Osteoblast (primary cell): ENCODE measurements around the gene CEP131. TPM values are rescaled to one million over a fixed set of nuclear protein-coding genes. Genes with fewer than 3 reads are reported as not detected.

ENCODE experiments used
- DNase-seq: peaks from one replicate; pipeline ENCODE4 v3.0.0; 2011; ENCODE audit warnings: low spot score, mixed read lengths; ENCODE audit not compliant: insufficient read length; ENCODE audit errors: missing footprints
- H2AFZ ChIP-seq: 2 replicates; pipeline ENCODE4 v1.6.0; 2011; ENCODE audit warnings: mild to moderate bottlenecking, low read length
- H3K27ac ChIP-seq: 2 replicates; pipeline ENCODE4 v1.5.1; 2011; ENCODE audit warnings: mild to moderate bottlenecking, low read depth, low read length, moderate library complexity
- H3K27me3 ChIP-seq: 2 replicates; pipeline ENCODE4 v1.6.0; 2012; ENCODE audit warnings: mild to moderate bottlenecking, control low read depth, inconsistent platforms, low read length, moderate library complexity; ENCODE audit not compliant: insufficient read depth
- H3K36me3 ChIP-seq: 2 replicates; pipeline ENCODE4 v1.5.1; 2011; ENCODE audit warnings: mild to moderate bottlenecking, low read length, control low read depth, moderate library complexity; ENCODE audit not compliant: insufficient read depth
- H3K4me1 ChIP-seq: 2 replicates; pipeline ENCODE4 v1.5.1; 2011; ENCODE audit warnings: mild to moderate bottlenecking, low read length, control low read depth, moderate library complexity; ENCODE audit not compliant: insufficient read depth
- H3K4me2 ChIP-seq: 2 replicates; pipeline ENCODE4 v1.6.0; 2011; ENCODE audit warnings: mild to moderate bottlenecking, low read length; ENCODE audit not compliant: insufficient read depth
- H3K4me3 ChIP-seq: fragments of 200-600 bp; sonication (generic); 3 replicates; pipeline ENCODE4 v1.5.1; 2012; ENCODE audit warnings: mild to moderate bottlenecking, low read length, inconsistent platforms; ENCODE audit not compliant: insufficient read depth
- H3K79me2 ChIP-seq: 2 replicates; pipeline ENCODE4 v1.6.0; 2012; ENCODE audit warnings: mild to moderate bottlenecking, low read length, control low read depth, inconsistent platforms; ENCODE audit not compliant: insufficient read depth
- H3K9me3 ChIP-seq: 2 replicates; pipeline ENCODE4 v1.5.1; 2011; ENCODE audit warnings: low read depth, low read length, control low read depth
- H4K20me1 ChIP-seq: 2 replicates; pipeline ENCODE4 v1.6.0; 2012; ENCODE audit warnings: mild to moderate bottlenecking, low read length, control low read depth; ENCODE audit not compliant: insufficient read depth
- total RNA-seq: library from RNA; depleted of rRNA; stranded (reverse); fragments of >200 nt; gene quantifications from 2 replicates; pipeline ENCODE4 v1.2.3, GENCODE V29; 2012
- TF ChIP-seq, protein P1 (sequence below): IDR thresholded peaks from 2 replicates; pipeline ENCODE4 v1.5.1; 2011; ENCODE audit warnings: mild to moderate bottlenecking, low read depth, low read length, moderate library complexity; ENCODE audit errors: extremely low read depth

Gene CEP131
- total RNA-seq, 1 donor: 8.7 TPM

DNA sequence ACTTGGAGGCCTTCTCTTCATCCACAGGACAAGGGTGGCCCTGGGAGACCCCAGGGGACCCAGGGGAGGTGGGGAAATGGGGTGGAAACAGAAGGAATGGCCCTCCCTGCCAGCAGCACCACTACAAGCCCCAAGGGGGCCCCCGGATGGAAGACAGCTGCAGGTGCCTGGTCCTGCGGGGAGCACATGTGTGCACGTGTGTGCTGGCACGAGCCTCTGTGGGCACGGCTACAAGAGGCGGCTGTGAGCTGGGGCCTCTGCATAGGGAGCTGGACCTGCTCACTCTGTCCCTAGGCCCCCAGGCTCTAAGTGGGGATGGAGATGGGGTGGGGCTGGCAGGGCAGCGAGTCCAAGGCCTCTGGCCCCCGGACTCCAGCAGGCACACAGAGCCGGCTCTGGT is 43.5 kb downstream of the CEP131 start:
- Histone ChIP-seq H3K4me3 (no peak overlapping the region), H3K79me2 (no peaks in the 10 kb centered on the region), H2AFZ (no peak overlapping the region), H3K9me3 (peaks cover 2% of the 10 kb centered on the region), H3K36me3 (no peaks in the 10 kb centered on the region), H3K27ac (no peak overlapping the region), H3K4me2 (no peak overlapping the region), H4K20me1 (no peaks in the 10 kb centered on the region), H3K27me3 (no peaks in the 10 kb centered on the region), H3K4me1 (no peaks in the 10 kb centered on the region)
- TF ChIP-seq, protein P1, sequence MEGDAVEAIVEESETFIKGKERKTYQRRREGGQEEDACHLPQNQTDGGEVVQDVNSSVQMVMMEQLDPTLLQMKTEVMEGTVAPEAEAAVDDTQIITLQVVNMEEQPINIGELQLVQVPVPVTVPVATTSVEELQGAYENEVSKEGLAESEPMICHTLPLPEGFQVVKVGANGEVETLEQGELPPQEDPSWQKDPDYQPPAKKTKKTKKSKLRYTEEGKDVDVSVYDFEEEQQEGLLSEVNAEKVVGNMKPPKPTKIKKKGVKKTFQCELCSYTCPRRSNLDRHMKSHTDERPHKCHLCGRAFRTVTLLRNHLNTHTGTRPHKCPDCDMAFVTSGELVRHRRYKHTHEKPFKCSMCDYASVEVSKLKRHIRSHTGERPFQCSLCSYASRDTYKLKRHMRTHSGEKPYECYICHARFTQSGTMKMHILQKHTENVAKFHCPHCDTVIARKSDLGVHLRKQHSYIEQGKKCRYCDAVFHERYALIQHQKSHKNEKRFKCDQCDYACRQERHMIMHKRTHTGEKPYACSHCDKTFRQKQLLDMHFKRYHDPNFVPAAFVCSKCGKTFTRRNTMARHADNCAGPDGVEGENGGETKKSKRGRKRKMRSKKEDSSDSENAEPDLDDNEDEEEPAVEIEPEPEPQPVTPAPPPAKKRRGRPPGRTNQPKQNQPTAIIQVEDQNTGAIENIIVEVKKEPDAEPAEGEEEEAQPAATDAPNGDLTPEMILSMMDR: no peak
- DNase-seq: no peak

DNA sequence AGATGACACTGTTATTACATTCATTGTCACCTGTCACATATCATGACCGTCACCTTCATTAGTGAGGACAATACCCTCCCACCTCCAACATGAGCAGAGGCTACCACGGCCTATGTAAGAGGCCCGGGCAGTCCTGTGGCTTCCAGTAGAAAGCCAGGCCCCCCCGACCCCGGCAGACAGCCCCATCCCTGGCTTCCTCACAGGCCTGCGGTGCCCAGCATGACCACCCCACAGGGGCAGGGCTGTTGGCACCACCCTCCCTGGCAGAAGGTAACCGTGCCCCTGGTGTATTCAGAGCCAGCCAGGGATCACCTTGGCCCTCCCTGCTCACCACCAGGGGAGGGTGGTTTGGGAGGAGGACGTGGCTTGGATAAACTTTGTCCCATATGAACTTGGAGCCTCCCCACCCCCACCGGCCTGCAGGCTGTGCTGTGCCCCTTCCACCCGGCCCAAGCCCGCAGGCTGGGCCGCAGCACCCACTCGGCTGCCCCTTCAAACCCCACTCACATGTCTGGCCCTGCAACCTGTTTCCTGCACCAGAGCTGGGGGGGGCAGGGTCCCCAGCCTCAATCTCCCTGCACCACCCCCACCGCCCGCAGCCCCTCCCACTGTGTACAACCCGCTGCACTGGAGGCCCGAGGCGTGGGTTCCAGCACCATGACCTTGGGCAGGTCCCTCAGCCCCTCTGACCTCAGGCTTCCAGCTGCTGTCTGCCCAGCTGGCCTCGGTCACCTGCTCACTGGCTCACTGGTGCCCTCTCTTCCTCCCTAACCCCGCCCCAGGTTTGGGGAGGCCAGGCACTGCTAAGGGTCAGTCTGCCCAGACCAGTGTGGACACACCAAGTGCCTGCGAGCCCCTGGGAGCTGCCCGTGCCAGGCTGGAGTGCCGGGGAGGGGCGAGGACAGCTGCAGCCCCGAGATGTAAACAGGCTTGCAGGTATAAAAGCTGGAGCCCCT is 44.4 kb downstream of the CEP131 start:
- no peak for DNase-seq
- no peak overlapping the region for H3K4me3 ChIP-seq
- H2AFZ ChIP-seq: no peak overlapping the region
- no peaks in the 10 kb centered on the region for H3K79me2 ChIP-seq
- H3K36me3 ChIP-seq: no peaks in the 10 kb centered on the region
- H3K4me2 ChIP-seq: no peak overlapping the region
- no peaks in the 10 kb centered on the region for H4K20me1 ChIP-seq
- TF ChIP-seq, protein P1: no peak
- no peak overlapping the region for H3K27ac ChIP-seq
- peaks cover 2% of the 10 kb centered on the region for H3K9me3 ChIP-seq
- H3K4me1 ChIP-seq: no peaks in the 10 kb centered on the region
- no peaks in the 10 kb centered on the region for H3K27me3 ChIP-seq

DNA sequence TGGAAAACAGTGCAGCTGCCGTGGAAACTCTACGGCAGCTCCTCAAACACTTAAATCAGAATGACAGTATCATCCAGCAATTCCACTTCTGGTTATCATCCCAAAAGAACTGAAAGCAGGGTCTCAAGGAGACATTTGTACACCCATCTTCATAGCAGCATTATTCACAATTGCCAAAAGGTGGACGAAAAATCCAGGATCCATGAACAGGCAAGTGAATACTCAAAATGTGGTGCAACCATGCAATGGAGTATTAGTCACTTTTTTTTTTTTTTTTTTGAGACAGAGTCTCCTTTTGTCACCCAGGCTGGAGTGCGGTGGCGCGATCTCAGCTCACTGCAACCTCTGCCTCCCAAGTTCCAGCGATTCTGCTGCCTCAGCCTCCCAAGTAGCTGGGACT is 46.1 kb downstream of the CEP131 start:
- no peak overlapping the region for H3K4me2 ChIP-seq
- no peak for DNase-seq
- no peak overlapping the region for H3K27ac ChIP-seq
- no peak overlapping the region for H2AFZ ChIP-seq
- H3K4me3 ChIP-seq: no peak overlapping the region
- H4K20me1 ChIP-seq: no peaks in the 10 kb centered on the region
- H3K79me2 ChIP-seq: no peaks in the 10 kb centered on the region
- peaks cover 2% of the 10 kb centered on the region for H3K9me3 ChIP-seq
- H3K4me1 ChIP-seq: no peaks in the 10 kb centered on the region
- TF ChIP-seq, protein P1: no peak
- no peaks in the 10 kb centered on the region for H3K36me3 ChIP-seq
- H3K27me3 ChIP-seq: no peaks in the 10 kb centered on the region

DNA sequence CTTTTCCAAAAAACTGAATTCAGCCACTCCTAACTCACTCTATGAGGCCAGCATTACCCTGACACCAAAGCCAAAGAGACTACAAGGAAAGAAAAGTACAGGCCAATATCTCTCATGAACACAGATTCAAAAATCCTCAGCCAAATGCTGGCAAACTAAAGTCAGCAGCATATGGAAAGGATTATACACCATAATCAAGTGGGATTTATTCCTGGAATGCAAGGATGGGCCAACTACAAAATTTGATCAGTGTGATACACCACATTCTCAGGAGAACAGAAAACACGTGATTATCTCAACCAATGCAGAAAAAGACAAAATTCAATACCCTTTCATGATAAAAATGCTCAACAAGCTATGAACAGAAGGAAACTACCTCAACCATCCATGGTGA is 49.0 kb downstream of the CEP131 start:
- Histone ChIP-seq H3K4me2 (no peak overlapping the region), H3K4me3 (no peak overlapping the region), H3K4me1 (no peaks in the 10 kb centered on the region), H3K36me3 (no peaks in the 10 kb centered on the region), H3K27me3 (no peaks in the 10 kb centered on the region), H4K20me1 (no peaks in the 10 kb centered on the region), H3K9me3 (peaks cover 2% of the 10 kb centered on the region), H3K27ac (no peak overlapping the region), H3K79me2 (no peaks in the 10 kb centered on the region), H2AFZ (no peak overlapping the region)
- TF ChIP-seq, protein P1: no peak
- no peak for DNase-seq
